CD14-positive monocyte (primary cell): Measurements from ENCODE around the gene MRPL51. TPM values are rescaled to one million over a fixed set of nuclear protein-coding genes. Genes with fewer than 3 reads are reported as not detected.
A peak's percentile ranks its signal among the peaks of the same experiment; 100 is the strongest.

Experiments used
- DNase-seq, 3 donors: peaks; one replicate each; pipeline ENCODE4 v3.0.0-alpha.2; 2011 to 2022
- H2AFZ ChIP-seq: 2 replicates; pipeline ENCODE4 v1.6.0; 2012; ENCODE audit warnings: mild to moderate bottlenecking, low read depth, low read length, inconsistent platforms; ENCODE audit not compliant: insufficient read depth, poor library complexity, severe bottlenecking
- H3K27ac ChIP-seq, 2 donors: 1 replicate in 1 of 2; 2 replicates in 1 of 2; pipeline ENCODE4 v1.5.1; 2012 to 2013; ENCODE audit warnings: low read length in 2 of 2, control low read depth in 1 of 2, inconsistent platforms in 1 of 2, low read depth in 1 of 2, mild to moderate bottlenecking in 1 of 2
- H3K27me3 ChIP-seq, 2 donors: one replicate each; pipeline versions ENCODE4 v1.6.0 to v1.6.1; 2011 to 2013; ENCODE audit warnings: low read length in 2 of 2; ENCODE audit not compliant: control insufficient read depth in 2 of 2, insufficient read depth in 2 of 2
- H3K36me3 ChIP-seq, 2 donors: replicated peaks in 1 of 2; 1 replicate in 1 of 2; 2 replicates in 1 of 2; pipeline versions ENCODE4 v1.5.1 to v1.6.1; 2012 to 2013; ENCODE audit warnings: low read length in 2 of 2, control low read depth in 1 of 2, inconsistent platforms in 1 of 2, mild to moderate bottlenecking in 1 of 2; ENCODE audit not compliant: insufficient read depth in 2 of 2, control insufficient read depth in 1 of 2
- H3K4me1 ChIP-seq, 2 donors: 1 replicate in 1 of 2; 2 replicates in 1 of 2; pipeline versions ENCODE4 v1.5.1 to v1.6.1; 2012 to 2013; ENCODE audit warnings: low read length in 2 of 2, control low read depth in 1 of 2, inconsistent platforms in 1 of 2, mild to moderate bottlenecking in 1 of 2, moderate library complexity in 1 of 2; ENCODE audit not compliant: insufficient read depth in 2 of 2, control insufficient read depth in 1 of 2
- H3K4me2 ChIP-seq: replicated peaks from 2 replicates; pipeline ENCODE3; 2012; ENCODE audit warnings: low read length, moderate library complexity, mild to moderate bottlenecking; ENCODE audit not compliant: poor library complexity, severe bottlenecking; ENCODE audit errors: extremely low read depth
- H3K4me3 ChIP-seq, 3 experiments: fragments of 200-600 bp in 1 of 3; sonication (generic) in 1 of 3; replicated peaks in 1 of 3; 1 replicate in 2 of 3; 2 replicates in 1 of 3; pipeline ENCODE4 v1.5.1; 2011 to 2013; ENCODE audit warnings: low read length in 3 of 3, mild to moderate bottlenecking in 3 of 3, control low read depth in 2 of 3, low read depth in 2 of 3, inconsistent platforms in 1 of 3, moderate library complexity in 1 of 3
- H3K79me2 ChIP-seq: 2 replicates; pipeline ENCODE4 v1.6.0; 2012; ENCODE audit warnings: mild to moderate bottlenecking, control low read depth, inconsistent platforms, low read length, moderate library complexity; ENCODE audit not compliant: insufficient read depth
- H3K9ac ChIP-seq: 2 replicates; pipeline ENCODE4 v1.6.0; 2017; ENCODE audit warnings: low read length, mild to moderate bottlenecking; ENCODE audit not compliant: insufficient read depth, poor library complexity, severe bottlenecking
- H3K9me3 ChIP-seq, 2 donors: replicated peaks in 1 of 2; 1 replicate in 1 of 2; 2 replicates in 1 of 2; pipeline versions ENCODE4 v1.5.1 to v1.6.1; 2012 to 2013; ENCODE audit warnings: low read length in 2 of 2, control low read depth in 1 of 2; ENCODE audit not compliant: control insufficient read depth in 1 of 2, insufficient read depth in 1 of 2
- H4K20me1 ChIP-seq: 2 replicates; pipeline ENCODE4 v1.6.0; 2012; ENCODE audit warnings: mild to moderate bottlenecking, low read length, control low read depth, moderate library complexity; ENCODE audit not compliant: insufficient read depth
- H3K27ac Mint-ChIP-seq, 7 donors: one replicate each; pipeline ENCODE4 v1.8.0; 2020; ENCODE audit warnings: mild to moderate bottlenecking in 7 of 7, mixed read lengths in 7 of 7, moderate library complexity in 6 of 7, inconsistent platforms in 2 of 7
- H3K27me3 Mint-ChIP-seq, 3 donors: one replicate each; pipeline ENCODE4 v1.8.0; 2021 to 2022; ENCODE audit warnings: low read depth in 3 of 3, mild to moderate bottlenecking in 3 of 3, mixed read lengths in 3 of 3, moderate library complexity in 3 of 3, inconsistent platforms in 1 of 3
- H3K36me3 Mint-ChIP-seq, 2 donors: one replicate each; pipeline ENCODE4 v1.8.0; 2020; ENCODE audit warnings: mixed read lengths in 2 of 2, inconsistent platforms in 1 of 2, mild to moderate bottlenecking in 1 of 2
- H3K4me1 Mint-ChIP-seq: one replicate; pipeline ENCODE4 v1.8.0; 2020; ENCODE audit warnings: mild to moderate bottlenecking, mixed read lengths
- H3K4me3 Mint-ChIP-seq, 2 donors: one replicate each; pipeline ENCODE4 v1.8.0; 2020; ENCODE audit warnings: mild to moderate bottlenecking in 2 of 2, mixed read lengths in 2 of 2, moderate library complexity in 1 of 2
- H3K9me3 Mint-ChIP-seq, 7 donors: one replicate each; pipeline ENCODE4 v1.8.0; 2020 to 2022; ENCODE audit warnings: mixed read lengths in 7 of 7, mild to moderate bottlenecking in 6 of 7, moderate library complexity in 6 of 7, inconsistent platforms in 2 of 7
- WGBS: methylation state at CpG from one replicate; pipeline ENCODE4 v1.1.5; 2013; ENCODE audit warnings: missing lambda C conversion rate; ENCODE audit not compliant: insufficient coverage; 5-methylcytosine and 5-hydroxymethylcytosine counted together
- intact Hi-C, 2 donors: fragments of 100-400 bp; cut with micrococcal nuclease; formaldehyde crosslinking; loops; one replicate each; pipeline versions ENCODE4 v1.15.0 to v1.15.1; 2023
- polyA plus RNA-seq, 3 donors: library from polyadenylated mRNA; depleted of rRNA in 1 of 3; unstranded in 2 of 3; stranded (reverse) in 1 of 3; fragments of 300-500 nt in 2 of 3; fragments of >200 nt in 1 of 3; fragmentation: Illumina TruSeq in 2 of 3; gene quantifications; 1 replicate in 2 of 3; 2 replicates in 1 of 3; pipeline ENCODE4 v1.2.3, GENCODE V29; 2012 to 2021
- TF ChIP-seq, protein P1 (sequence below): fragments of 200-600 bp; IDR thresholded peaks from one replicate; pipeline ENCODE4 v1.8.0; 2022; ENCODE audit warnings: antibody characterized with exemption, mild to moderate bottlenecking

Gene MRPL51
- polyA plus RNA-seq, 3 donors, result 22.0 to 238 (median 189) TPM

DNA sequence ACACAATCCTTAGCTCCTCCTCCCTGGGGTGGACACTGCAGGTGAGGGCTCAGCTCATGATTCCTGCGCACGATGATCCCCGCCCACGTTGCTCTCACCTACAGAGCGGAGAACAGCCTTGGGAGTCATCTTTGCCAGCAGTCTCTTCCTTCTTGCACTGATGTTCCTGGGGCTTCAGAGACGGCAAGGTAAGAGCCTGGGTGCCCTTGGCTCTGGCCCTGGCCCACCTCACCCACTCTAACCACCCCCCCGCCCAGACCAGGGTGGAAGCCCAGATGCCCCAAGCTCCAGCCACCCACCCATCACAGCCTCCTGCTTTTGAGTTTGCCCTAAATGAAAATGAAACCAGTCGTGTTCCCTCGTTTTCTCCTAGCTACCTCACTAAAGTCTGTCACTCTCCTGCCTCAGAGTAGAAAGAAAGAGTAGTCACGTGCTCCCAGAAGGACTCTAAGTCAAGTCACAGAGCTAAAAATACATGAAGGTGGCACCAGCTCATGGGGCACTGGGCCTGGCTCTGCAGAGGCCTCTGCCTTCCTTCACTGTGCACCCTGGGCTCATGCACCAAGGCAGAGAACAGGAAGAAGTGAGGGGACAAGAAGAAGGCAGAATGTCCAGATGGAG is 32.2 kb downstream of the MRPL51 start:
- Histone ChIP-seq H3K4me2 (peak overlapping the region; percentile 54), H2AFZ (no peak overlapping the region), H3K79me2 (peaks cover 14% of the 10 kb centered on the region), H3K27ac (peak overlapping the region; percentile 71 to 85), H3K27me3 (no peaks in the 10 kb centered on the region), H3K9ac (peak overlapping the region; percentile 15), H4K20me1 (peaks cover 12% of the 10 kb centered on the region), H3K9me3 (no peaks in the 10 kb centered on the region), H3K36me3 (peaks cover 47 to 69% of the 10 kb centered on the region in 2 donors), H3K4me3 (peak overlapping the region in 1 of 3 experiments; percentile 55), H3K4me1 (peaks cover 51 to 58% of the 10 kb centered on the region in 2 donors)
- Mint-ChIP-seq H3K27me3 (peaks cover 0 to 2% (median 1%) of the 10 kb centered on the region in 3 donors), H3K4me3 (peak overlapping the region; percentile 62 to 82), H3K36me3 (peaks cover 68 to 80% of the 10 kb centered on the region in 2 donors), H3K27ac (peak overlapping the region; percentile 84 to 97 (median 94)), H3K4me1 (peaks cover 66% of the 10 kb centered on the region), H3K9me3 (no peaks in the 10 kb centered on the region)
- intact Hi-C loops, result loop anchor here (5.0 kb wide), 4 partner anchors 34 to 139 kb away; partner anchors contain the start of gene IFFO1 (in 1 of the 2)
- WGBS, result 59% methylated on average over 9 of the region's 10 CpGs
- DNase-seq, result no peak
- TF ChIP-seq, protein P1, sequence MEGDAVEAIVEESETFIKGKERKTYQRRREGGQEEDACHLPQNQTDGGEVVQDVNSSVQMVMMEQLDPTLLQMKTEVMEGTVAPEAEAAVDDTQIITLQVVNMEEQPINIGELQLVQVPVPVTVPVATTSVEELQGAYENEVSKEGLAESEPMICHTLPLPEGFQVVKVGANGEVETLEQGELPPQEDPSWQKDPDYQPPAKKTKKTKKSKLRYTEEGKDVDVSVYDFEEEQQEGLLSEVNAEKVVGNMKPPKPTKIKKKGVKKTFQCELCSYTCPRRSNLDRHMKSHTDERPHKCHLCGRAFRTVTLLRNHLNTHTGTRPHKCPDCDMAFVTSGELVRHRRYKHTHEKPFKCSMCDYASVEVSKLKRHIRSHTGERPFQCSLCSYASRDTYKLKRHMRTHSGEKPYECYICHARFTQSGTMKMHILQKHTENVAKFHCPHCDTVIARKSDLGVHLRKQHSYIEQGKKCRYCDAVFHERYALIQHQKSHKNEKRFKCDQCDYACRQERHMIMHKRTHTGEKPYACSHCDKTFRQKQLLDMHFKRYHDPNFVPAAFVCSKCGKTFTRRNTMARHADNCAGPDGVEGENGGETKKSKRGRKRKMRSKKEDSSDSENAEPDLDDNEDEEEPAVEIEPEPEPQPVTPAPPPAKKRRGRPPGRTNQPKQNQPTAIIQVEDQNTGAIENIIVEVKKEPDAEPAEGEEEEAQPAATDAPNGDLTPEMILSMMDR, result no peak

DNA sequence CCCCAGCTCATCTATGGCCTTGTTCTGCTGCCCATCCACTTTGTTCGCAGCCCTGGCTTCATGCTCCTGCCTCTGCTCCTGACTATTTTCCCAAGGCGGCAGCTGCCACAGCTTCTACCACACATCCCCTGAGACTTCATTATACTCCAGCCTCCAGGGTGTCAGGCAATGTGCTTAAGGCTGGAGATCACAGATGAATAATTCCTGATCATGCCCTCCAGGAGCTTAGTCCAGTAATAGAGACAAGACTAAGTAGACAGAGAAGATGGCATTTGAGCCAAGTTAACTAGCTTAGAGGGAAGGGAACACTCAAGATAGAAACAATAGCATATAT is 34.1 kb downstream of the MRPL51 start:
- intact Hi-C loops, result no loop called here
- H3K36me3 ChIP-seq, result peaks cover 45 to 73% of the 10 kb centered on the region in 2 donors
- H3K27me3 ChIP-seq, result no peaks in the 10 kb centered on the region
- WGBS, result 100% methylated on average over 2 of the region's 2 CpGs
- H3K9me3 Mint-ChIP-seq, result no peaks in the 10 kb centered on the region
- peaks cover 0 to 2% (median 0%) of the 10 kb centered on the region in 3 donors for H3K27me3 Mint-ChIP-seq
- H3K4me3 ChIP-seq, result no peak overlapping the region
- H3K4me1 Mint-ChIP-seq, result peaks cover 52% of the 10 kb centered on the region
- H3K79me2 ChIP-seq, result peaks cover 14% of the 10 kb centered on the region
- DNase-seq, result no peak
- H2AFZ ChIP-seq, result no peak overlapping the region
- H3K9me3 ChIP-seq, result no peaks in the 10 kb centered on the region
- H3K27ac Mint-ChIP-seq, result peak overlapping the region in 3 of 7 donors; percentile 35 to 82 (median 58)
- no peak overlapping the region for H3K4me3 Mint-ChIP-seq
- peaks cover 4% of the 10 kb centered on the region for H4K20me1 ChIP-seq
- no peak overlapping the region for H3K27ac ChIP-seq
- H3K4me2 ChIP-seq, result no peak overlapping the region
- TF ChIP-seq, protein P1, result no peak
- H3K36me3 Mint-ChIP-seq, result peaks cover 67 to 83% of the 10 kb centered on the region in 2 donors
- H3K9ac ChIP-seq, result no peak overlapping the region
- H3K4me1 ChIP-seq, result peaks cover 50 to 52% of the 10 kb centered on the region in 2 donors
